IMR-90 (cell line): ENCODE results near the gene GNAO1. TPM values are rescaled to one million over a fixed set of nuclear protein-coding genes. Genes with fewer than 3 reads are reported as not detected.
A peak's percentile ranks its signal among the peaks of the same experiment; 100 is the strongest.

ENCODE experiments used
- ATAC-seq: fragments of 200-7000 bp; cut with Tn5 transposase; 2 replicates; pipeline ENCODE4 v1.9.1; 2020; ENCODE audit warnings: low read depth, mild to moderate bottlenecking, moderate library complexity
- BruUV-seq: library from RNA; stranded (reverse); fragments of 400-500 nt; replicated peaks from 2 replicates; lab custom pipeline; 2021; lab: Mats Ljungman, UMichigan
- CTCF ChIA-PET: fragments of 300-600 bp; formaldehyde crosslinking; extraction: SDS; loops from one replicate; lab custom pipeline; 2021; ENCODE audit warnings: antibody characterized with exemption; lab: Yijun Ruan, JAX
- POLR2A ChIA-PET: fragments of 300-600 bp; sonication (Branson Sonifier 250); formaldehyde crosslinking; loops from one replicate; lab custom pipeline; 2022; ENCODE audit warnings: antibody characterized with exemption; ENCODE audit not compliant: unreplicated experiment; lab: Charles Lee
- DNase-seq: peaks from one replicate; pipeline ENCODE4 v3.0.0; 2013
- H2AFZ ChIP-seq: replicated peaks from 2 replicates; pipeline ENCODE3; 2013; ENCODE audit warnings: low read length, mild to moderate bottlenecking; ENCODE audit not compliant: poor library complexity
- H2AK5ac ChIP-seq: 2 replicates; pipeline ENCODE4 v1.6.1; 2013; ENCODE audit warnings: low read depth, low read length, inconsistent platforms
- H2AK9ac ChIP-seq: replicated peaks from 2 replicates; pipeline ENCODE3; 2013; ENCODE audit warnings: mild to moderate bottlenecking, low read depth, low read length, moderate library complexity; ENCODE audit not compliant: poor library complexity
- H2BK120ac ChIP-seq: 2 replicates; pipeline ENCODE4 v1.6.1; 2013; ENCODE audit warnings: low read depth, low read length, inconsistent platforms
- H2BK15ac ChIP-seq: 3 replicates; pipeline ENCODE4 v1.6.1; 2013; ENCODE audit warnings: low read depth, low read length, inconsistent platforms
- H2BK20ac ChIP-seq: 2 replicates; pipeline ENCODE4 v1.6.1; 2013; ENCODE audit warnings: low read depth, mild to moderate bottlenecking, inconsistent platforms, low read length, moderate library complexity
- H2BK5ac ChIP-seq: 2 replicates; pipeline ENCODE4 v1.6.1; 2013; ENCODE audit warnings: mild to moderate bottlenecking, low read depth, low read length, inconsistent platforms; ENCODE audit not compliant: poor library complexity, severe bottlenecking
- H3K14ac ChIP-seq: replicated peaks from 2 replicates; pipeline ENCODE4 v1.6.1; 2013; ENCODE audit warnings: low read depth, low read length, inconsistent platforms
- H3K18ac ChIP-seq: 2 replicates; pipeline ENCODE4 v1.6.1; 2013; ENCODE audit warnings: low read depth, low read length, control low read depth
- H3K23ac ChIP-seq: 2 replicates; pipeline ENCODE4 v1.6.1; 2013; ENCODE audit warnings: low read depth, low read length, inconsistent platforms
- H3K27ac ChIP-seq: 2 replicates; pipeline ENCODE4 v1.5.1; 2013; ENCODE audit warnings: mild to moderate bottlenecking, control low read depth, low read length; ENCODE audit not compliant: insufficient read depth
- H3K27me3 ChIP-seq: 2 replicates; pipeline ENCODE4 v1.6.1; 2013; ENCODE audit warnings: low read length; ENCODE audit not compliant: control insufficient read depth, insufficient read depth
- H3K36me3 ChIP-seq: 2 replicates; pipeline ENCODE4 v1.6.1; 2013; ENCODE audit warnings: low read length, mixed read lengths; ENCODE audit not compliant: control insufficient read depth, insufficient read depth
- H3K4ac ChIP-seq: 2 replicates; pipeline ENCODE4 v1.6.1; 2013; ENCODE audit warnings: low read depth, low read length, inconsistent platforms
- H3K4me1 ChIP-seq: 2 replicates; pipeline ENCODE4 v1.6.1; 2013; ENCODE audit warnings: low read length, mixed read lengths; ENCODE audit not compliant: control insufficient read depth, insufficient read depth
- H3K4me2 ChIP-seq: 2 replicates; pipeline ENCODE4 v1.6.1; 2013; ENCODE audit warnings: low read depth, mild to moderate bottlenecking, control low read depth, low read length, moderate library complexity
- H3K4me3 ChIP-seq: 2 replicates; pipeline ENCODE4 v1.5.1; 2013; ENCODE audit warnings: low read depth, mild to moderate bottlenecking, control low read depth, low read length, moderate library complexity; ENCODE audit not compliant: insufficient read depth
- H3K56ac ChIP-seq: 2 replicates; pipeline ENCODE4 v1.6.1; 2013; ENCODE audit warnings: low read length, inconsistent platforms; ENCODE audit not compliant: insufficient read depth; ENCODE audit errors: extremely low read depth
- H3K79me1 ChIP-seq, 2 experiments: 2 replicates each; pipeline ENCODE4 v1.6.1; 2013; ENCODE audit warnings: low read length in 2 of 2, inconsistent platforms in 1 of 2, low read depth in 1 of 2
- H3K9ac ChIP-seq: 2 replicates; pipeline ENCODE4 v1.6.1; 2013; ENCODE audit warnings: low read depth, low read length, control low read depth
- H3K9me1 ChIP-seq: 2 replicates; pipeline ENCODE4 v1.6.1; 2013; ENCODE audit warnings: low read length, inconsistent platforms; ENCODE audit not compliant: insufficient read depth
- H3K9me3 ChIP-seq: 2 replicates; pipeline ENCODE4 v1.6.1; 2013; ENCODE audit warnings: low read length; ENCODE audit not compliant: control insufficient read depth, insufficient read depth
- H4K20me1 ChIP-seq: 2 replicates; pipeline ENCODE4 v1.6.1; 2013; ENCODE audit warnings: low read length, inconsistent platforms; ENCODE audit not compliant: insufficient read depth
- H4K5ac ChIP-seq: 2 replicates; pipeline ENCODE4 v1.6.1; 2013; ENCODE audit warnings: mild to moderate bottlenecking, low read depth, low read length, control low read depth
- H4K8ac ChIP-seq, 2 experiments: 2 replicates each; pipeline ENCODE4 v1.6.1; 2013; ENCODE audit warnings: low read depth in 2 of 2, low read length in 2 of 2, control low read depth in 1 of 2, inconsistent platforms in 1 of 2
- H4K91ac ChIP-seq: 2 replicates; pipeline ENCODE4 v1.6.1; 2013; ENCODE audit warnings: low read depth, low read length, inconsistent platforms; ENCODE audit not compliant: insufficient read depth
- CEBPB ChIP-seq: IDR thresholded peaks from 2 replicates; pipeline ENCODE4 v1.6.1; 2012; ENCODE audit warnings: low read depth, low read length, improper control_type of control experiment
- SMC3 ChIP-seq: fragments of 150-350 bp; IDR thresholded peaks from 2 replicates; pipeline ENCODE4 v1.6.1; 2016; ENCODE audit warnings: low read depth, mild to moderate bottlenecking, antibody characterized with exemption, low read length, moderate library complexity
- WGBS, 2 experiments: methylation state at CpG; one replicate each; pipeline versions ENCODE4 v1.1.5 to v1.1.7; 2013; ENCODE audit warnings: missing lambda C conversion rate in 2 of 2; ENCODE audit not compliant: insufficient read length in 1 of 2; ENCODE audit errors: extremely low coverage in 2 of 2; 5-methylcytosine and 5-hydroxymethylcytosine counted together
- dilution Hi-C: fragments of 300-500 bp; cut with HindIII; formaldehyde crosslinking; loops from one replicate; pipeline ENCODE4 v1.14.3; 2018; ENCODE audit warnings: low sequenced_read_pairs; ENCODE audit not compliant: unreplicated experiment
- in situ Hi-C: fragments of 300-500 bp; cut with MboI; formaldehyde crosslinking; loops from 3 replicates; pipeline ENCODE4 v1.14.3; 2019; ENCODE audit warnings: low sequenced_read_pairs, inconsistent platforms, mixed read lengths
- intact Hi-C: fragments of 100-400 bp; cut with micrococcal nuclease; formaldehyde crosslinking; loops from 2 replicates; pipeline ENCODE4 v1.10.0; 2022
- polyA plus RNA-seq, 3 experiments: library from polyadenylated mRNA; depleted of rRNA; stranded (reverse); fragments of >200 nt; gene quantifications; 2 replicates each; pipeline ENCODE4 v1.2.3, GENCODE V29; 2012; ENCODE audit warnings: low replicate concordance in 1 of 3
- total RNA-seq: library from RNA; depleted of rRNA; stranded (reverse); fragments of >200 nt; gene quantifications from 2 replicates; pipeline ENCODE4 v1.2.3, GENCODE V29; 2012

GNAO1 gene
- total and polyA plus RNA-seq, 2 of the 4 experiments (the other 2 are of a cell fraction): under 0.01 to 0.07 TPM

GRCh38 chr16:56190677-56191155 is 573 bp upstream of the GNAO1 start:
- peak overlapping the region; percentile 67 for H3K4me2 ChIP-seq
- no peaks in the 10 kb centered on the region for H4K20me1 ChIP-seq
- no peak overlapping the region for H2BK15ac ChIP-seq
- peak overlapping the region; percentile 55 for H3K4me3 ChIP-seq
- no peaks in the 10 kb centered on the region for H3K79me1 ChIP-seq
- H3K18ac ChIP-seq: no peak overlapping the region
- no peak overlapping the region for H3K9ac ChIP-seq
- TF ChIP-seq CEBPB: no peak
- TF ChIP-seq SMC3: no peak
- no peak overlapping the region for H3K56ac ChIP-seq
- in situ Hi-C loops: no loop called here
- H3K23ac ChIP-seq: no peak overlapping the region
- no peaks in the 10 kb centered on the region for H3K36me3 ChIP-seq
- POLR2A ChIA-PET: no interaction called here
- H2AK9ac ChIP-seq: no peak overlapping the region
- H4K91ac ChIP-seq: no peak overlapping the region
- H2BK20ac ChIP-seq: no peak overlapping the region
- no peaks in the 10 kb centered on the region; the same call in 1 of the 2 replicates for H3K4me1 ChIP-seq
- dilution Hi-C loops: no loop called here
- H3K14ac ChIP-seq: no peak overlapping the region
- H3K9me1 ChIP-seq: no peaks in the 10 kb centered on the region
- intact Hi-C loops: loop anchor here (5.0 kb wide), 1 partner anchor 112 kb away; no protein-coding TSS in a partner anchor
- H2AFZ ChIP-seq: peak overlapping the region; percentile 85
- ATAC-seq: peak; percentile 3
- H2BK5ac ChIP-seq: no peak overlapping the region
- BruUV-seq: no TSS peak
- no peak overlapping the region for H3K4ac ChIP-seq
- CTCF ChIA-PET: no interaction called here
- WGBS, 2 experiments: 0% methylated on average over 34 of the region's 50 CpGs; no CpG with 5 or more reads in 1 of the 2 experiments
- no peak overlapping the region for H4K8ac ChIP-seq
- no peak overlapping the region for H4K5ac ChIP-seq
- no peak for DNase-seq
- H3K27me3 ChIP-seq: peaks cover 55% of the 10 kb centered on the region
- H2BK120ac ChIP-seq: no peak overlapping the region
- no peak overlapping the region for H2AK5ac ChIP-seq
- no peak overlapping the region for H3K27ac ChIP-seq
- 0 out of 2 replicates have a peak, but pooled peaks cover 5% of the 10 kb centered on the region for H3K9me3 ChIP-seq
